Activated T-cell treated with anti-CD3 and anti-CD28 coated beads, Interleukin-2, amount 50 U/mL, for 24 hours (primary cell): ENCODE results near the gene USP38.
"Not testable (repeated sequence)": the region's sequence is repeated elsewhere in the genome, so short reads cannot be mapped to it uniquely, and the experiment has no call there.

Experiments used
- DNase-seq: peaks from one replicate; pipeline ENCODE4 v3.0.0-alpha.2; 2020
- H3K27ac Mint-ChIP-seq: 2 replicates; pipeline ENCODE4 v1.8.0; 2020; ENCODE audit warnings: mild to moderate bottlenecking, mixed read lengths
- H3K27me3 Mint-ChIP-seq: 2 replicates; pipeline ENCODE4 v1.8.0; 2020; ENCODE audit warnings: mixed read lengths
- H3K36me3 Mint-ChIP-seq: 2 replicates; pipeline ENCODE4 v1.8.0; 2020; ENCODE audit warnings: low read depth, mixed read lengths
- H3K4me1 Mint-ChIP-seq: 2 replicates; pipeline ENCODE4 v1.8.0; 2020; ENCODE audit warnings: low read depth, mixed read lengths
- H3K4me3 Mint-ChIP-seq: 2 replicates; pipeline ENCODE4 v1.8.0; 2020; ENCODE audit warnings: mild to moderate bottlenecking, moderate library complexity, mixed read lengths
- H3K9me3 Mint-ChIP-seq: 2 replicates; pipeline ENCODE4 v1.8.0; 2020; ENCODE audit warnings: mixed read lengths

USP38 gene

GRCh38 chr4:143237195-143237594, 52.5 kb downstream of the USP38 start:
- DNase-seq, H3K36me3 Mint-ChIP-seq: not testable (repeated sequence)

GRCh38 chr4:143240939-143241679, 56.4 kb downstream of the USP38 start:
- Mint-ChIP-seq H3K9me3 (peaks cover 5% of the 10 kb centered on the region), H3K27me3 (no peaks in the 10 kb centered on the region), H3K4me1 (peaks cover 5% of the 10 kb centered on the region), H3K27ac (no peak overlapping the region), H3K4me3 (no peak overlapping the region), H3K36me3 (no peaks in the 10 kb centered on the region)
- DNase-seq = no peak

More at GRCh38 chr4:143237195-143237594, 52.5 kb downstream of the USP38 start:
- not testable (repeated sequence) for H3K4me3 Mint-ChIP-seq, H3K4me1 Mint-ChIP-seq, H3K27ac Mint-ChIP-seq, H3K27me3 Mint-ChIP-seq, H3K9me3 Mint-ChIP-seq

GRCh38 chr4:143241892-143242291, 57.2 kb downstream of the USP38 start:
- H3K9me3 Mint-ChIP-seq = peaks cover 5% of the 10 kb centered on the region
- H3K4me3 Mint-ChIP-seq = no peak overlapping the region
- no peaks in the 10 kb centered on the region for H3K36me3 Mint-ChIP-seq
- peaks cover 5% of the 10 kb centered on the region for H3K4me1 Mint-ChIP-seq
- no peak overlapping the region for H3K27ac Mint-ChIP-seq
- no peaks in the 10 kb centered on the region for H3K27me3 Mint-ChIP-seq
- DNase-seq = no peak

GRCh38 chr4:143243041-143243440, 58.3 kb downstream of the USP38 start:
- Mint-ChIP-seq H3K4me3 (no peak overlapping the region), H3K4me1 (peaks cover 5% of the 10 kb centered on the region), H3K27ac (no peak overlapping the region), H3K9me3 (peaks cover 5% of the 10 kb centered on the region), H3K36me3 (no peaks in the 10 kb centered on the region), H3K27me3 (no peaks in the 10 kb centered on the region)
- DNase-seq = no peak

GRCh38 chr4:143246977-143247376, 62.3 kb downstream of the USP38 start:
- DNase-seq = no peak
- Mint-ChIP-seq H3K9me3 (peaks cover 1% of the 10 kb centered on the region), H3K4me1 (no peaks in the 10 kb centered on the region), H3K27me3 (no peaks in the 10 kb centered on the region), H3K4me3 (no peak overlapping the region), H3K27ac (no peak overlapping the region), H3K36me3 (no peaks in the 10 kb centered on the region)

- no peak for DNase-seq
- Mint-ChIP-seq H3K4me1 (no peaks in the 10 kb centered on the region), H3K9me3 (no peaks in the 10 kb centered on the region), H3K27me3 (no peaks in the 10 kb centered on the region), H3K4me3 (no peak overlapping the region), H3K36me3 (no peaks in the 10 kb centered on the region), H3K27ac (no peak overlapping the region)
Measured at GRCh38 chr4:143247866-143248265, 63.1 kb downstream of the USP38 start.

GRCh38 chr4:143248827-143249226, 64.1 kb downstream of the USP38 start:
- Mint-ChIP-seq H3K27me3 (no peaks in the 10 kb centered on the region), H3K36me3 (no peaks in the 10 kb centered on the region), H3K4me1 (no peaks in the 10 kb centered on the region)

GRCh38 chr4:143250617-143251016, 65.9 kb downstream of the USP38 start:
- no peak for DNase-seq
- no peak overlapping the region for H3K27ac Mint-ChIP-seq
- H3K36me3 Mint-ChIP-seq = no peaks in the 10 kb centered on the region
- no peak overlapping the region for H3K4me3 Mint-ChIP-seq
- H3K9me3 Mint-ChIP-seq = no peaks in the 10 kb centered on the region
- H3K4me1 Mint-ChIP-seq = no peaks in the 10 kb centered on the region
- peaks cover 6% of the 10 kb centered on the region for H3K27me3 Mint-ChIP-seq

More at GRCh38 chr4:143248827-143249226, 64.1 kb downstream of the USP38 start:
- no peak overlapping the region for H3K4me3 Mint-ChIP-seq
- DNase-seq = no peak
- no peaks in the 10 kb centered on the region for H3K9me3 Mint-ChIP-seq
- no peak overlapping the region for H3K27ac Mint-ChIP-seq

GRCh38 chr4:143251348-143251747, 66.6 kb downstream of the USP38 start:
- peaks cover 6% of the 10 kb centered on the region for H3K27me3 Mint-ChIP-seq
- peaks cover 2% of the 10 kb centered on the region for H3K4me1 Mint-ChIP-seq
- H3K9me3 Mint-ChIP-seq = no peaks in the 10 kb centered on the region
- no peak overlapping the region for H3K27ac Mint-ChIP-seq
- H3K36me3 Mint-ChIP-seq = no peaks in the 10 kb centered on the region
- no peak for DNase-seq
- no peak overlapping the region for H3K4me3 Mint-ChIP-seq

- no peak overlapping the region for H3K27ac Mint-ChIP-seq
- no peak overlapping the region for H3K4me3 Mint-ChIP-seq
- no peak for DNase-seq
Measured at GRCh38 chr4:143251779-143252178, 67.1 kb downstream of the USP38 start.

GRCh38 chr4:143252478-143252877, 67.8 kb downstream of the USP38 start:
- Mint-ChIP-seq H3K4me3 (no peak overlapping the region), H3K36me3 (no peaks in the 10 kb centered on the region), H3K9me3 (no peaks in the 10 kb centered on the region), H3K4me1 (peaks cover 2% of the 10 kb centered on the region), H3K27me3 (peaks cover 6% of the 10 kb centered on the region), H3K27ac (no peak overlapping the region)
- no peak for DNase-seq

More at GRCh38 chr4:143251779-143252178, 67.1 kb downstream of the USP38 start:
- Mint-ChIP-seq H3K4me1 (peaks cover 2% of the 10 kb centered on the region), H3K27me3 (peaks cover 6% of the 10 kb centered on the region), H3K36me3 (no peaks in the 10 kb centered on the region), H3K9me3 (no peaks in the 10 kb centered on the region)

GRCh38 chr4:143253166-143253565, 68.4 kb downstream of the USP38 start:
- no peaks in the 10 kb centered on the region for H3K36me3 Mint-ChIP-seq
- peaks cover 6% of the 10 kb centered on the region for H3K27me3 Mint-ChIP-seq
- peaks cover 2% of the 10 kb centered on the region for H3K4me1 Mint-ChIP-seq

GRCh38 chr4:143254491-143255226, 69.9 kb downstream of the USP38 start:
- Mint-ChIP-seq H3K4me1 (peaks cover 2% of the 10 kb centered on the region), H3K27ac (no peak overlapping the region), H3K36me3 (no peaks in the 10 kb centered on the region), H3K4me3 (no peak overlapping the region), H3K9me3 (no peaks in the 10 kb centered on the region), H3K27me3 (peaks cover 6% of the 10 kb centered on the region)
- no peak for DNase-seq

More at GRCh38 chr4:143253166-143253565, 68.4 kb downstream of the USP38 start:
- no peak for DNase-seq
- H3K9me3 Mint-ChIP-seq = no peaks in the 10 kb centered on the region
- H3K4me3 Mint-ChIP-seq = no peak overlapping the region
- H3K27ac Mint-ChIP-seq = no peak overlapping the region

- H3K27me3 Mint-ChIP-seq = peaks cover 6% of the 10 kb centered on the region
- H3K4me3 Mint-ChIP-seq = no peak overlapping the region
- no peak overlapping the region for H3K27ac Mint-ChIP-seq
- H3K9me3 Mint-ChIP-seq = no peaks in the 10 kb centered on the region
- H3K4me1 Mint-ChIP-seq = peaks cover 2% of the 10 kb centered on the region
- H3K36me3 Mint-ChIP-seq = no peaks in the 10 kb centered on the region
- no peak for DNase-seq
Measured at GRCh38 chr4:143256456-143256855, 71.7 kb downstream of the USP38 start.

GRCh38 chr4:143257356-143257755, 72.6 kb downstream of the USP38 start:
- no peak for DNase-seq
- Mint-ChIP-seq H3K4me3 (no peak overlapping the region), H3K27me3 (peaks cover 12% of the 10 kb centered on the region), H3K36me3 (no peaks in the 10 kb centered on the region), H3K4me1 (peaks cover 2% of the 10 kb centered on the region), H3K27ac (no peak overlapping the region), H3K9me3 (no peaks in the 10 kb centered on the region)
